Activated T-cell treated with anti-CD3 and anti-CD28 coated beads, Interleukin-2, amount 50 U/mL, for 72 hours (primary cell): ENCODE results near the gene PPA1. TPM values are rescaled to one million over a fixed set of nuclear protein-coding genes. Genes with fewer than 3 reads are reported as not detected.
A peak's percentile ranks its signal among the peaks of the same experiment; 100 is the strongest.

Source experiments
- ATAC-seq, 2 donors: fragments of 150-1000 bp; cut with Tn5 transposase; replicated peaks in 1 of 2; 2 replicates each; pipeline ENCODE4 v1.10.0; 2021; ENCODE audit warnings: moderate library complexity in 2 of 2, mild to moderate bottlenecking in 1 of 2
- DNase-seq, 2 donors: peaks; one replicate each; pipeline ENCODE4 v3.0.0; 2021 to 2022; ENCODE audit warnings: mixed read lengths in 1 of 2
- H3K27ac Mint-ChIP-seq: one replicate; pipeline ENCODE4 v1.8.0; 2022; ENCODE audit warnings: mild to moderate bottlenecking, moderate library complexity, mixed read lengths
- H3K27me3 Mint-ChIP-seq: one replicate; pipeline ENCODE4 v1.8.0; 2022; ENCODE audit warnings: low read depth, mixed read lengths
- H3K36me3 Mint-ChIP-seq, 2 donors: one replicate each; pipeline ENCODE4 v1.8.0; 2022; ENCODE audit warnings: mixed read lengths in 2 of 2, mild to moderate bottlenecking in 1 of 2; ENCODE audit not compliant: insufficient read depth in 2 of 2
- H3K4me1 Mint-ChIP-seq: one replicate; pipeline ENCODE4 v1.8.0; 2022; ENCODE audit warnings: low read depth, mixed read lengths
- H3K4me3 Mint-ChIP-seq, 2 donors: one replicate each; pipeline ENCODE4 v1.8.0; 2022; ENCODE audit warnings: mild to moderate bottlenecking in 2 of 2, mixed read lengths in 2 of 2, moderate library complexity in 2 of 2
- H3K9me3 Mint-ChIP-seq, 2 donors: one replicate each; pipeline ENCODE4 v1.8.0; 2022; ENCODE audit warnings: mixed read lengths in 2 of 2
- total RNA-seq, 2 donors: library from RNA; stranded (reverse); gene quantifications; one replicate each; pipeline ENCODE4 v1.2.3, GENCODE V29; 2022

PPA1 gene
- total RNA-seq, 2 donors from 2014 or later = 274 to 290 TPM

GRCh38 chr10:70222340-70222794 is 10.9 kb downstream of the PPA1 start:
- H3K9me3 Mint-ChIP-seq = no peaks in the 10 kb centered on the region
- H3K4me1 Mint-ChIP-seq = peaks cover 54% of the 10 kb centered on the region
- H3K4me3 Mint-ChIP-seq = no peak overlapping the region
- H3K27me3 Mint-ChIP-seq = no peaks in the 10 kb centered on the region
- DNase-seq = no peak
- no peak for ATAC-seq
- no peak overlapping the region for H3K27ac Mint-ChIP-seq
- H3K36me3 Mint-ChIP-seq = peaks cover 6 to 14% of the 10 kb centered on the region in 2 donors

GRCh38 chr10:70221030-70221429 is 12.2 kb downstream of the PPA1 start:
- Mint-ChIP-seq H3K27ac (peak overlapping the region; percentile 95), H3K36me3 (peaks cover 6 to 14% of the 10 kb centered on the region in 2 donors), H3K4me3 (peak overlapping the region; percentile 57 to 90), H3K27me3 (no peaks in the 10 kb centered on the region), H3K4me1 (peaks cover 46% of the 10 kb centered on the region), H3K9me3 (no peaks in the 10 kb centered on the region)
- no peak for ATAC-seq
- no peak for DNase-seq

GRCh38 chr10:70212879-70213278 is 20.4 kb downstream of the PPA1 start:
- ATAC-seq (no peak), DNase-seq (no peak)
- Mint-ChIP-seq H3K4me1 (no peaks in the 10 kb centered on the region), H3K4me3 (no peak overlapping the region), H3K36me3 (peaks cover 5 to 30% of the 10 kb centered on the region in 2 donors), H3K9me3 (no peaks in the 10 kb centered on the region), H3K27ac (peak overlapping the region; percentile 76), H3K27me3 (no peaks in the 10 kb centered on the region)

- peak overlapping the region; percentile 32 for H3K27ac Mint-ChIP-seq
- H3K36me3 Mint-ChIP-seq = peaks cover 5 to 30% of the 10 kb centered on the region in 2 donors
- H3K27me3 Mint-ChIP-seq = no peaks in the 10 kb centered on the region
- no peak for DNase-seq
- H3K4me3 Mint-ChIP-seq = no peak overlapping the region
- no peak for ATAC-seq
- no peaks in the 10 kb centered on the region for H3K9me3 Mint-ChIP-seq
- no peaks in the 10 kb centered on the region for H3K4me1 Mint-ChIP-seq
Observed at GRCh38 chr10:70212277-70212676, 21.0 kb downstream of the PPA1 start.

GRCh38 chr10:70206762-70207161 is 26.5 kb downstream of the PPA1 start:
- no peaks in the 10 kb centered on the region for H3K9me3 Mint-ChIP-seq
- H3K4me3 Mint-ChIP-seq = no peak overlapping the region
- ATAC-seq (no peak), DNase-seq (no peak)
- H3K4me1 Mint-ChIP-seq = no peaks in the 10 kb centered on the region
- H3K36me3 Mint-ChIP-seq = peaks cover 4 to 37% of the 10 kb centered on the region in 2 donors
- H3K27me3 Mint-ChIP-seq = no peaks in the 10 kb centered on the region
- no peak overlapping the region for H3K27ac Mint-ChIP-seq

- Mint-ChIP-seq H3K4me1 (peaks cover 15% of the 10 kb centered on the region), H3K36me3 (peaks cover 12 to 33% of the 10 kb centered on the region in 2 donors), H3K9me3 (no peaks in the 10 kb centered on the region), H3K27me3 (no peaks in the 10 kb centered on the region), H3K4me3 (no peak overlapping the region), H3K27ac (no peak overlapping the region)
- no peak for ATAC-seq
- DNase-seq = no peak
Observed at GRCh38 chr10:70201105-70201504, 32.1 kb downstream of the PPA1 start.

GRCh38 chr10:70198696-70199466 is 34.3 kb downstream of the PPA1 start:
- ATAC-seq (no peak), DNase-seq (no peak)
- peaks cover 15% of the 10 kb centered on the region for H3K4me1 Mint-ChIP-seq
- H3K27me3 Mint-ChIP-seq = no peaks in the 10 kb centered on the region
- no peak overlapping the region for H3K27ac Mint-ChIP-seq
- no peaks in the 10 kb centered on the region for H3K9me3 Mint-ChIP-seq
- peaks cover 8 to 26% of the 10 kb centered on the region in 2 donors for H3K36me3 Mint-ChIP-seq
- H3K4me3 Mint-ChIP-seq = no peak overlapping the region

- H3K4me3 Mint-ChIP-seq = no peak overlapping the region
- no peaks in the 10 kb centered on the region for H3K9me3 Mint-ChIP-seq
- DNase-seq (no peak), ATAC-seq (no peak)
- peaks cover 15% of the 10 kb centered on the region for H3K4me1 Mint-ChIP-seq
- H3K36me3 Mint-ChIP-seq = peaks cover 8 to 21% of the 10 kb centered on the region in 2 donors
- no peaks in the 10 kb centered on the region for H3K27me3 Mint-ChIP-seq
- H3K27ac Mint-ChIP-seq = peak overlapping the region; percentile 76
Observed at GRCh38 chr10:70197235-70197945, 35.8 kb downstream of the PPA1 start.

GRCh38 chr10:70193391-70193844 is 39.8 kb downstream of the PPA1 start:
- H3K27me3 Mint-ChIP-seq = no peaks in the 10 kb centered on the region
- DNase-seq = no peak
- no peak overlapping the region for H3K4me3 Mint-ChIP-seq
- H3K27ac Mint-ChIP-seq = no peak overlapping the region
- H3K36me3 Mint-ChIP-seq = peaks cover 2 to 4% of the 10 kb centered on the region in 2 donors
- H3K9me3 Mint-ChIP-seq = no peaks in the 10 kb centered on the region
- H3K4me1 Mint-ChIP-seq = peaks cover 10% of the 10 kb centered on the region
- ATAC-seq = no peak

- Mint-ChIP-seq H3K27ac (peak overlapping the region; percentile 33), H3K4me3 (no peak overlapping the region), H3K27me3 (no peaks in the 10 kb centered on the region), H3K4me1 (peaks cover 10% of the 10 kb centered on the region), H3K9me3 (no peaks in the 10 kb centered on the region), H3K36me3 (no peaks in the 10 kb centered on the region)
- ATAC-seq = no peak
- no peak for DNase-seq
Observed at GRCh38 chr10:70192326-70192968, 40.8 kb downstream of the PPA1 start.

- Mint-ChIP-seq H3K27me3 (no peaks in the 10 kb centered on the region), H3K9me3 (no peaks in the 10 kb centered on the region), H3K4me3 (no peak overlapping the region), H3K4me1 (peaks cover 6% of the 10 kb centered on the region), H3K27ac (no peak overlapping the region), H3K36me3 (no peaks in the 10 kb centered on the region)
- DNase-seq = no peak
- peak in 1 of 2 donors; percentile 32 for ATAC-seq
Observed at GRCh38 chr10:70191972-70192305, 41.3 kb downstream of the PPA1 start.

- H3K27ac Mint-ChIP-seq = peak overlapping the region; percentile 14
- DNase-seq (no peak), ATAC-seq (no peak)
- no peaks in the 10 kb centered on the region for H3K27me3 Mint-ChIP-seq
- no peak overlapping the region for H3K4me3 Mint-ChIP-seq
- peaks cover 6% of the 10 kb centered on the region for H3K4me1 Mint-ChIP-seq
- no peaks in the 10 kb centered on the region for H3K9me3 Mint-ChIP-seq
- H3K36me3 Mint-ChIP-seq = no peaks in the 10 kb centered on the region
Observed at GRCh38 chr10:70191161-70191971, 41.9 kb downstream of the PPA1 start.
